Gastroesophageal sphincter (tissue), 3 donors: ENCODE measurements around the gene GLA.

Experiments
- POLR2AphosphoS5 ChIP-seq: sonication (generic); formaldehyde crosslinking; IDR thresholded peaks from one replicate; pipeline ENCODE4 v1.6.1; 2017; ENCODE audit warnings: antibody characterized with exemption
- TF ChIP-seq, protein P1 (sequence below), 4 experiments: fragments of 200-600 bp in 2 of 4; fragments of 450-650 bp in 2 of 4; sonication (generic) in 1 of 4; IDR thresholded peaks; one replicate each; pipeline ENCODE4 v1.5.1; 2017 to 2019; ENCODE audit warnings: antibody characterized with exemption in 4 of 4, mild to moderate bottlenecking in 2 of 4, moderate library complexity in 2 of 4

DNA sequence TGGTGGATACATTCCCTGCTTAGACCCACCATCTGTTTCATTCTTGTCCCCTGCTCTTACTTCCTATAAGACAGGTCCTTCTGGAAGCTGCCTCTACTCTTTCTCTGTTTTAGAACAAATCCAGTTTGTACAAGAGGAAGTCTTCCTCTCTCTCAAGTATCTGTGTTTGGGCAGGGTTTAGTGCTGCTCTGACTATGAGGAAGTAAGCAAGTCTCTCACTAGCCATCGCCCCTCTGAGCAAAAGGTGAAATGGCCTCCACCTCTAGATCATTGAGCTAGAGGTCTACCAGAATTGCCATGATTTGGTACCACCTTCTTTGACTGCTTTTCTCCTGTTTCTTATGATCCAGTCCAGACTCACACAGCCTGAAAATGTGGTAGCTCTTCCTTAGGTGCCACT is 30.2 kb downstream of the GLA start:
- TF ChIP-seq, protein P1, sequence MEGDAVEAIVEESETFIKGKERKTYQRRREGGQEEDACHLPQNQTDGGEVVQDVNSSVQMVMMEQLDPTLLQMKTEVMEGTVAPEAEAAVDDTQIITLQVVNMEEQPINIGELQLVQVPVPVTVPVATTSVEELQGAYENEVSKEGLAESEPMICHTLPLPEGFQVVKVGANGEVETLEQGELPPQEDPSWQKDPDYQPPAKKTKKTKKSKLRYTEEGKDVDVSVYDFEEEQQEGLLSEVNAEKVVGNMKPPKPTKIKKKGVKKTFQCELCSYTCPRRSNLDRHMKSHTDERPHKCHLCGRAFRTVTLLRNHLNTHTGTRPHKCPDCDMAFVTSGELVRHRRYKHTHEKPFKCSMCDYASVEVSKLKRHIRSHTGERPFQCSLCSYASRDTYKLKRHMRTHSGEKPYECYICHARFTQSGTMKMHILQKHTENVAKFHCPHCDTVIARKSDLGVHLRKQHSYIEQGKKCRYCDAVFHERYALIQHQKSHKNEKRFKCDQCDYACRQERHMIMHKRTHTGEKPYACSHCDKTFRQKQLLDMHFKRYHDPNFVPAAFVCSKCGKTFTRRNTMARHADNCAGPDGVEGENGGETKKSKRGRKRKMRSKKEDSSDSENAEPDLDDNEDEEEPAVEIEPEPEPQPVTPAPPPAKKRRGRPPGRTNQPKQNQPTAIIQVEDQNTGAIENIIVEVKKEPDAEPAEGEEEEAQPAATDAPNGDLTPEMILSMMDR (IDR thresholded peaks at IDR 0.05): no peak
- TF ChIP-seq POLR2AphosphoS5: no peak
